Measurements from ENCODE around the gene ANKRD2. TPM values are rescaled to one million over a fixed set of nuclear protein-coding genes. Genes with fewer than 3 reads are reported as not detected.
A peak's percentile ranks its signal among the peaks of the same experiment; 100 is the strongest.
"Not testable (repeated sequence)": the region's sequence is repeated elsewhere in the genome, so short reads cannot be mapped to it uniquely, and the experiment has no call there.

ANKRD2 gene
- total RNA-seq, 1 donor from 2014 or later = not detected

DNA sequence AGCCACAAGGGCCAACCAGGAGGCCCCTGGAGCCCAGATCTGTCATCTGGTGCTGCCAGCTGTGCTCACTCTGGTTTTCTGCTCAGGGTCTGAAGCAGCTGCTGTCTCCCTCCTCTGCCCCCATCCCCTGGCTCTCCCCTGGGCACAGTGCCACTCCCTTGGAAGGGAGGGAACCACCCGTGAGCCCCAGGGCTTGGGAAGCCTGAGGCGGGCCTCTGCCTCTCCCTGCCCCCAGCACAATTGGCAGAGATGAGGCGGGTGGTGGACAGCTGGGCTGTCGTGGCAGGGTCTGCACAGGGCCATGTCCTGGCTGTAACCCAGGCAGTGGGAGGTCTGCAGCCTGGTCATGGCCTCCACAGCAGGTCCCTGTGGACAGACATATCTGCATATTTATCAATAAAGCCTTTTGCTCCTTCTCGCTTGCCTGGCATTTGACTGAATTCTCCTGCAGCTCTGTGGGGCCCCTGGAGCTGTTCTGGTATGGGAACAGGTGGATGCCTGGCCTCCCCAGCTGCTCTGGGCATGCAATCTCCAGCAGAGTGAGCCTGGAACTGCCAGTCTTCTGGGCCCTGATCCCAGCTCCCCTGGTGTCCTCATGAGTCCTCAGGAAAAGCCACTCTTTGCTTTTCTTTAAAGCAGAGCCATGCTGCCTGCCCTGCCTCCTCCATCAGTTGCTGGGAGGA lies 1.6 kb upstream of the ANKRD2 start:
- ATAC-seq (no peak), DNase-seq (ENCODE audit: low spot score) (no peak)

DNA sequence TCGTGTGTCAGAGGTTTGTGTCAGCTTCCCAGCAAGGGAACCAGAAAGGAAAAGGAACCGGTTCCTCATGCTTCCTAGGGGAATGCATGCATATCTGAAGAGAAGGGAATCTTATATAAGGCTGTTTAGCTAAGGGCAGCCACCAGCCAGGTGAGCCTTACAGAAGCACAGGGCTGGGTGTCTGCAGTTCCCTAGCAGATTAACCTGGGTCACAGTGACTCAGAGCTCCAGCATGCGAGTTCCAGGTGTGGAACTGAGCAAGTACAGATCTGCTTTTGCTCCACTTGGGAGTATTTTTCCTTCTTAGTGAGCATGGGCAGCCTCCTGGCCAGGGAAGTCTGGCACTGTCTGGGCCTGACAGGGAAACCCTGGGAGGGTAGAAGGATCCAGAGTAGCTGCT lies 957 bp upstream of the ANKRD2 start:
- ATAC-seq (no peak), DNase-seq (ENCODE audit: low spot score) (no peak)

DNA sequence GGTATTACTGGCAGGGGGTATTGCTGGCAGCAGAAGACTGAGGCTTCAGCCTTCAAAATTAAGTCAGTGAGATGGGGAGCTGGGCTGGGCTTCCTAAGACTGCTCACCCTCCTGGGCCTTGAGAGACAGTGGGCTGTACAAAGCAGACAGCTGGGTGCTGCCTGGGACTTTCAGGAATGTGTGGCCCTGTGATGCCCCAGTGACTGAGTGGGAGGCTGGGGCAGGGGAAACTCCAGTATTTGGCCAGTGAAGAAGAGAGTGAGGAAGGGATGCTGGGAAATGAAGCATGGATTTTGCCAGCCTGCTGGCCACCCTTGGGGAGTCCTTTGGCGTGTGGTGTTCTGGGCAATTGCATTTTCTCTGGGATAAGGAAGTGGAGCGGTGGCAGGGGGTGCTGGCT lies 442 bp downstream of the ANKRD2 start:
- DNase-seq (ENCODE audit: low spot score) = no peak
- ATAC-seq = no peak

DNA sequence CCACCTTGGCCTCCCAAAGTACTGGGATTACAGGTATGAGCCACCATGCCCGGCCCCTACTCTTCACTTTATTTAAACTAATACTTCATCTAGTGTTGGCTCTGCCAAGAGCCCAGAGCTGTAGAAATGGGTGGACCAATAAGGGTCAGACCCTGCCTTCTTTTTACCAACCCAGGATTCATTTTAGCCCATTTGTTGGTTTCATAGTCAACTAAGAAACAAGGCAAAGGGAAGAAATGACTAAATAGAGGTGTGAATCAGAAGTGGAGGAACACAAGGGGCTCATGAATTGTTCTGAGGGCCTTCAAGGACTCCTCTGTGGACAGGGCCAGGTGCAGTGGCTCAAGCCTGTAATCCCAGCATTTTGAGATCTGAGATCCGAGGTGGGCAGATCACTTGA lies 1.1 kb downstream of the ANKRD2 start:
- no peak for ATAC-seq
- DNase-seq (ENCODE audit: low spot score) = no peak

DNA sequence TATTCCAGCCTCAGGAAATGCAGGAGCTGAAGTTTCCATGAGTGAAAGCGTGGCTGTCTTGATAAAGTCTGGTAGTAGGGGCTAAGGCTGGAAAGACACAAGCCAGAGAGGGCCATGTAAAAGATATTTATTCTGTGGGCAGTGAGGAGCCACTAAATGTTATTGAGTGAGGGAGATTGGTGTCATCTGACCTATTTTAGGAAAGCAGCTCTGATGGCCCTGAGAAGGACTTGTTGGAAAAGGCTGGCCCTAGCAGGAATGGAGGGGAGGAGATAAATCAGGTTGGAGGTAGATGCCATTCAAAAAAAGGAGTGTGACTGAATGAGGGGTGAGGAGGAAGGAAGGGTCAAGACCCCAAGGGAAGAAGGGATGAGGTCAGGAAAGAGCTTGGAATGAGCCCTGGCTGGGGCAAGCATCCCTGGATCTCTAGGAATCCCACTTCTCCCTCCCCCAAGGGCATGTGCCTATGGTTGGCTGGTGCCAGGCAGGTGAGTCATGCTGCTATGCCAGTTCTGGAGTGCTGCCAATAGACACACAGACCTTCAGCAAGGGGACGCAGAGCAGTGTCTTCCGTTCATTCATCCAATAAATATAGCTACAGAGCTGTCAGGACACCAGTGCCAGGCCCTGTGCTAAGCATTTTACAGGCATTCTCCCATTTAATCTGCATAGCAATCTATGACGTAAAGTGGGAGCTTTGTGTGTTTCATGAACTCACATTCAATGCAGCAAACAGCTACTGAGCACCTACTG lies 2.0 kb downstream of the ANKRD2 start:
- DNase-seq (ENCODE audit: low spot score) (peak; percentile 90), ATAC-seq (peak; percentile 85)

DNA sequence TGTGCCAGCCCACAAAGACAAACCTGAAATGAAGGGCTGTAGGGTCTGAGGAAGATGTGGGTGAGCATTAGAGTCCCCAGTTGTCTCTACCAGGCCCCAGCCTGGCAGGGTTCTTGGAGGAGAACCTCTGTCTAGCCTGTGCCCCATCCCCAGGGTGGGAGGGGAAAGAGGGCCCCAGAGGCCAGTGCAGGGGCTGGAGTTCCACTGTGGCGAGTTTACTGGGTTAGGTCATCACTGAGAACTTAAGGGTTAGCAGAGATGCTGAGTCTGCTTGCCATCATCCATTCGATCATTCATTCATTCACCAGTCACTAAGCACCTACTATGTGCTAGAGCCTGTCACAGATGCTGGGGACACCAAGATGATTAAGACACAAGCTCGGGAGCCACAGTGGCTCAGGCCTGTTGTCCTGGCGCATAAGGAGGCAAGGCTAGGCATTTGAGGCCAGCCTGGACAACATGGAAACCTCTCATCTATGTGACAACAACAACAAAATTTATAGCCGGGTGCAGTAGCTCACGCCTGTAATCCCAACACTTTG lies 2.6 kb downstream of the ANKRD2 start:
- DNase-seq (ENCODE audit: low spot score) (no peak), ATAC-seq (no peak)

DNA sequence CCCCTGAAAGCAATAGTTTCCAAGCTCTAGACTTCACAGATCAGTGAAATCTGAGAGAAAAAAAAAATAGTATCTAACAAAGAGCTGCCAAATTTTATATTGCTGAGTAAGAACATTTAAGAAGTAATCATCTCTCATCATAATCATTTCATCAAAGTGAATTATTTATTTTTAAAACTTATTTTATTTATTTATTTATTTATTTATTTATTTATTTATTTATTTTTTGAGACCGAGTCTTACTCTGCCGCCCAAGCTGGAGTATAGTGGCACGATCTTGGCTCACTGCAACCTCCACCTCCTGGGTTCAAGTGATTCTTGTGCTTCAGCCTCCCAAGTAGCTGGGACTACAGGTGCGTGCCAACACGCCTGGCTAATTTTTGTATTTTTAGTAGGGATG lies 3.9 kb downstream of the ANKRD2 start:
- DNase-seq (ENCODE audit: low spot score); ATAC-seq: not testable (repeated sequence)

DNA sequence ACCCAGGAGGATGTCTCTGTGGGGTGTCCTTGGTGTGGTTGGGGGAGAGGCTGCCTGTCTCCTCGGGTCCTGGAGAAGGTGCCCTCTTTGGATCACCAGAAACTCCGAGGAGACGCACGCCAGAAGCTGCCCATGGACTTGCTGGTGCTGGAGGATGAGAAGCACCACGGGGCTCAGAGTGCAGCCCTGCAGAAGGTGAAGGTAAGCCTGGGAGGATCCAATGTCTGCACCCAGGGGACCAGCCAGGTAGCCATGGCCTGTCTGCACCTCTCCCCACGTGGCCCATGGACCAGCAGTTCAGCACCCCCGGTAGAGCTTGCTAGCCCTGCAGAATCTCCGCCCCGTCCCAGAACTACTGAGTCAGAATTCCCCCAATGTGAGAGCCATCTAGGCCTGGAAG lies 5.1 kb downstream of the ANKRD2 start:
- DNase-seq (ENCODE audit: low spot score) = no peak
- no peak for ATAC-seq

DNA sequence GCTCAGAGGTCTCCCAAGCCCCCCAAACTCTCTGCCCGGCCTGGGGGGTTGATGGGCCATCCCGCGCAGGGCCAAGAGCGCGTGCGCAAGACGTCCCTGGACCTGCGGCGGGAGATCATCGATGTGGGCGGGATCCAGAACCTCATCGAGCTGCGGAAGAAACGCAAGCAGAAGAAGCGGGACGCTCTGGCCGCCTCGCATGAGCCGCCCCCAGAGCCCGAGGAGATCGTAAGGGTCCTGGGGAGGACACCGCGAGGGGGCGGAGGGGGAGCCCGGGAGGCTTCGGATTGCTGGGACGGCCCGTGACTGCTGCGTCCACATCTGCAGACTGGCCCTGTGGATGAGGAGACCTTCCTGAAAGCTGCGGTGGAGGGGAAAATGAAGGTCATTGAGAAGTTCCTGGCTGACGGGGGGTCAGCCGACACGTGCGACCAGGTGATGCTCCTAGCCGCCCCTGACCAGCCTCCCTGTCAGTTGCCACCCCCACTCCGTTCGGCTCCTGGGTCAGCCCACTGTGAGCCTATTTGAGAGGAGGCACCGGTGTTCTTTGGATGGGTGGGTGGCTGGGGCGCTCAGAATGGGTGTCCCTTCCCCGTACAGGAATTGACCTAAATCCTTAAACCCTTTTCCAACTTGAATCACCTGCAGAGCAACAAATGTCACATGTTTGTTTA lies 5.7 kb downstream of the ANKRD2 start:
- no peak for DNase-seq (ENCODE audit: low spot score)
- no peak for ATAC-seq

DNA sequence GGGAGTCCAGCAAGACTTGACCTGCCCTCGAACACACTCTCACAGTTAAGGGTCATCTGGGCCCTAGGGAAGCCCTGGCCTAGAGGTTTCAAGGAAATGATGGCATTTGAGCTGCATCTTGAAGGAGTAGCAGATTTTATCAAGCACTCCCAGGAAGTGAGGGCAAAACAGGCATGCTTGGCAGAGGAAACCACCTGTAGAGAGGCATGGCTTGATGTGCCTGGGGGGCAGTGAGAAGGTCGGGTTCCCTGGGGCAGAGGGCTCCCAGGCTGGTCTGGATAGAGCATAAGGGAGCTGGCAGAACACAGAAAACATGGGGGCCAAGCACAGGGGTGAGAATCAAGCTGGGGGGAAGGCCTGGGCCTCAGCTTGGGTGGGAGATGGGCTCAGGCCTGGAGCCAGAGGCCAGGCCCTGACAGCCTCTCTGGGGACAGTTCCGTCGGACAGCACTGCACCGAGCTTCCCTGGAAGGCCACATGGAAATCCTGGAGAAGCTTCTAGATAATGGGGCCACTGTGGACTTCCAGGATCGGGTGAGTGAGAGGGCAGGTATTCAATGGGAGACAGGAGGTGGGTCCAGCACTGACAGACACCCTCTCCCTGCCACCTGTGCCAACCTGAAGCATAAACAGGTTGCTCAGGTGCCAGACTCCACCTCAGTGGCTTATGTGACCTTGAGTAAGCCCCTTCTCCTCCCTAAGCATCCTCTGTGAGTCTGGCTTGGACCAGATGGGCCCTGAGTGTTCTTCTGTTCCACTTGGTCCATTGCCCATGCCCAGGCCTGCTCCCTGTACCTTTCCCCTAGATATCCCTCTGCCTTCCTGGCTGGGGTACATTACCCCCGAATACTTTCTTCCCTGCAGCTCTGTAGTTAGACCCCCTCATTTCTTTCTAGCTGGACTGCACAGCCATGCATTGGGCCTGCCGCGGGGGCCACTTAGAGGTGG lies 8.1 kb downstream of the ANKRD2 start:
- DNase-seq (ENCODE audit: low spot score) = no peak
- ATAC-seq = no peak

DNA sequence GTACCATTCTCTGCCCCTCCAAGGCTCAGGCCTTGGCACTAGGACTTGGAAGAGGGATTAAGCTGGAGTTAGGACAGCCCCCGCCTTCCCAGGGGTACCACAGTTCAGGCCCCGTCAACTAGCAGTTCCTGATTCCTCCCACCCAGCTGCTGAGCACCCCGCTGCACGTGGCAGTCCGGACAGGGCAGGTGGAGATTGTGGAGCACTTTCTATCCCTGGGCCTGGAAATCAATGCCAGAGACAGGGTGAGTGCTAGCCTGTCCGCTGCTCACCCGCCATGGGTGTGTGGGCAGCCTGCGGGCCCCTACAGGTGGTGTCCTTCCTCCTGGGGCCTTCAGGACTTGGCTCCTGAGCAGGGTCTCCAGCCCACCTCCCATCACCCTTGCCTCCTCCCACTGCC lies 9.6 kb downstream of the ANKRD2 start:
- no peak for DNase-seq (ENCODE audit: low spot score)
- ATAC-seq = no peak

DNA sequence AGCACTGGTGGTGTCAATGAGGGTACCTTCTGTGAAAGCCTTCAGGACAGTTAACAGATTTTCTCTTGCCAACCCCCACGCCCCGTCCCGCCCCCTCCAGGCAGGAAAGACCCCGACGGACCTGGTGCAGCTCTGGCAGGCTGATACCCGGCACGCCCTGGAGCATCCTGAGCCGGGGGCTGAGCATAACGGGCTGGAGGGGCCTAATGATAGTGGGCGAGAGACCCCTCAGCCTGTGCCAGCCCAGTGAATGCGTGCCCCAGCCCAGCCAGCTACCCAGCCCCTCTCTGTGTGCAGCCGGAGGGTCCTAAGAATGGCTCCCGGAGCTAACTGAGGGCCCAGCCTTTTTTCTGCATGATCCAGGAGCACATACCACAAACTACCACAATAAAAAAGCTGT lies 10.9 kb downstream of the ANKRD2 start:
- ATAC-seq (no peak), DNase-seq (ENCODE audit: low spot score) (no peak)

DNA sequence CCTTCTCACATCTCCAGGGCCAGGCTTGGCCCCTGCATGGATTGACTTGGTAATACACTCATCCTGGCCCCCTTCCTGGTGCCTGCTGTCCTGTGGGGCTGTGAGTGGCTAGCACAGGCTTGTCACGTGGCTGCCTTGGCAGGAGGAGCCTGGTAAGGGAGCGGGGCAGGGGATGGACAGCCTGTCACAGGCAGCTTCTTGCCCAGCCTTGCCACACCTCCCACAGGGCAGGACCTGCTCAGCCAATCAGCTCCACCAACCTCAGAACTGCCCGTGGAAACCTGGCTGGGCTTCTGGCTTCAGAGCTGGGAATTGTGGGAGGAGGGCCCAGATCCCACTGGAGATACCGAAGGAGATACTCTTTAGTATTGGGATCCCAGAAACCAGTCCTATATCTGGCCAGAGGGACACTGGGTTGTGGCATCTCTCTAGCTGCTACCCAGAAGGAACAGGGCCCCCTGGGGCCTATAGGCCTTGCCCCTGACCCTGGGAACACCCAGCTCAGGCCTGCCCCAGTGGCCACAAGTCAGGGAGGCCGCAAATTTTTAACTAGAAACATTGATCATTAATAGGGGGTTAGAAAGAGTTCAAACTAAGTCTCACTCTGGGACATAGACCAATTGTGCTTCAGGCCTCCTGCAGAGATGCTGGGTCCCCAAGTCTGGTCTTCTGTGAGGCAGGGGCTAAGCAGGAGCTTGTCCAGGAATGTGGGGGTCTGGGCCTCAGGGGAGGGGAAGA lies 11.7 kb downstream of the ANKRD2 start, which contains the start of gene HOGA1:
Gene HOGA1 (plus strand): TSS at position 330 of the 738 bp plus-strand sequence. CDS start 315 bp downstream, at position 645.
- DNase-seq (ENCODE audit: low spot score) (peak; percentile 98), ATAC-seq (peak; percentile 81)

DNA sequence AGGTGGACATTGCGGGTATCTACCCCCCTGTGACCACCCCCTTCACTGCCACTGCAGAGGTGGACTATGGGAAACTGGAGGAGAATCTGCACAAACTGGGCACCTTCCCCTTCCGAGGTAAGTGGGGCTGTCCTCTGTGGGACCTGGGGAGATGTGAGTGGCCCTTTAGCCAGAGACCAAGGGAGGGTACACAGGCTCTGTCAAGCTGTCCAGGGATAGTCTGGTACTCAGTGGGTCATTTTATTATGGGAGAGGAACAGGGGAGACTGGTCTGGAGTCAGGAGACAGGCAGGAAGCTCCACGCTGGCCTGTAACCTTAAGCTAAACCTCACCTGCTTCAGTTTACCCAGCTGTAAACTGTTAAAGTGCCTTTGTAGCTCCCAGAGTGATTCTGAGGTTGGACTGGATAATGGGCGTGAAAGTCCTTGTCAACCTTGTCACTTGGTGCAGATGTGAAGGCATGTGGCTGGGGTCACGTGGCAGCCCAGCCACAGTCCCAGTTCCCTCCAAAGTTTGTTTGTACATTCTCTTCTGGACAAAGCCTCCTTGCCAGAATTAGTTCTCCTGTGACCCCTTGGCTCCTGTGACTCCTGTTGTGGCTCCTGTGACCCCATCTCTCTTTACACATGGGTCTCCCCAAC lies 12.3 kb downstream of the ANKRD2 start:
- DNase-seq (ENCODE audit: low spot score) = peak; percentile 86
- ATAC-seq = peak; percentile 61

DNA sequence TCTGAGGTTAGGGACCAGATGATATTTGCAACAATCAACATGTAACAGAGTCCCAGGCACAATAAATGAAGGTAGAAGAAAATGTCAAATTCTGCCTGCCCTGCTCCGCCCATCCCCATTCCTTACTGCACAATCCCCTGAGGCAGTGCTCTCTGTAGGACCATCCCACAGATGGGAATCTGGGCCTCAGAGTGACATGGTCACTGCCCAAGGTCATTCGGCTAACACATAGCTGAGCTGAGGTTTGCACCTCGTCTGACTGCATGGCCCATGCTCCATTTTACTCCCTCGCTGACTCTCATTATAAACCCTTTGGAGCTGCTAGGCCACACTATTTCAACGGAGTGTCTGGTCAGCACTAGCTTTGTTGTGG lies 12.8 kb downstream of the ANKRD2 start:
- peak; percentile 3 for ATAC-seq
- no peak for DNase-seq (ENCODE audit: low spot score)

DNA sequence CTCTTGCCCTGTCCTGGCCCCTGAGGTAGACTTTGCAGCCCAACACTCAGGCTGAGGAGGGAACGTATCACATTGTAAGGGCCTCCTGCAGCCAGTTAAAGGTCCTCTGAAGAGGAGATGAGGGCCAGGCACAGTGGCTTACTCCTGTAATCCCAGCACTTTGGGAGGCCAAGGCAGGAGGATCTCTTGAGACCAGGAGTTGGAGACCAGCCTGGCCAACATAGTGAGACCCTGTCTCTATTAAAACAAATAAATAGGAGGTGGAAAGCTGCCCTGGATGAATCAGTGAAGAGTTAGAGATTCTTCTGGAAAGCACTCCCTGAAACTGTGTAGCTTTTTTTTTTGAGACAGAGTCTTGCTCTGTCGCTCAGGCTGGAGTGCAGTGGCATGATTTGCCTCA lies 14.6 kb downstream of the ANKRD2 start:
- no peak for ATAC-seq
- no peak for DNase-seq (ENCODE audit: low spot score)

DNA sequence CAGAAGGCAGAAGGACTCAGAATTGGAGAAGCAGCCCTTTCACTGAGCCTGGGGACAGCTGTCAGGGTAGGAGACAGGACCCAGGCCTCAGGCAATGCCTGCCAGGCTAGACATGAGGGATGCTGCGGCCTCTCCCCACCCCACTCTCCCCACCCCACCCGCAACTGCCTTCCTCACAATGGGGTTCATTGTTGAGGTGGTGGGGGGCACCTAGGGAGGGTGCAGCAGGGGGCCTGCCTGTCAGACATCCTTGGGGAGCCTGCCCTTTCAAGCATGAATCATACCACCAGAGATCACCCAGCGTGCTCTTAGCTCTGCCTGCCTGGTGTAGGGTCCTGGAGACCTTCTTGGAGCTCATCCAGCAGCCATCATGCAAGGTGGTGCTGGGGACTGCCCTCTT lies 16.9 kb downstream of the ANKRD2 start, which contains the start of gene C10orf62:
Gene C10orf62 (plus strand): TSS at position 243 of the 400 bp plus-strand sequence. CDS start 177 bp downstream, outside the sequence.
- DNase-seq (ENCODE audit: low spot score) (no peak), ATAC-seq (no peak)

DNA sequence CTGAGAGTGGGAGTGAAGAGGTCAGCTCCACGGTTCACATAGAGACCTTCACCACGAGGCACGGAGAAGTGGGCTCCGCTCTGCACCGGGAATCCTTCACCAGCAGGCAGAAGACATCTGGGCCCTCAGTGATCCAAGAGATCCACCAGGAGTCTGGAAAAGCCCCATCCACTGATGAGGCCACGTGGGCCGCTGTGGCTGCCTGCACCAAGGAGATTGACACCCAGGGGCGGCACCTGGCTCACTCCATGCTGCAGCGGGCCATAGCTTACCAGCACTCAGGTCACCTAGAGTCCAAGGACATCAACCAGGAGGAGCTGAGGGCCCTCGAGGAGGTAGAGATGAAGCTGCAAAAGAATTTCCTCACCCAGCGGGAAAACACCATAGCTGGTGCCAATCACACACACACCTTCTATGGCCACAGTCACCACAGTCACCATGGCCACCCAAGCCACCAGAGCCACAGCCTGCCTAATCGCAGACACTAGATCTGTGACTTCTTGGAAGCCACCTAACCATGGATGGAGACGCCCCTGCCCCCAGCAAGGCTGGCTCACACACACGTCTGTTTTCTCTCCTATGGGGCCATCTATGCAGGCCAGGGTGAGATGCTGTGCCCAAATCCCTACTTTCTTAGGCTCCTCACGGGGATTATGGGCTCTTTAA lies 17.6 kb downstream of the ANKRD2 start:
- no peak for ATAC-seq
- DNase-seq (ENCODE audit: low spot score) = no peak

Measured in left lobe of liver (tissue), 2 donors.